GM12872 (cell line): ENCODE measurements around the gene MYBPHL.

Experiments used
- CTCF ChIP-seq: IDR thresholded peaks from 3 replicates; pipeline ENCODE4 v1.5.1; 2011; ENCODE audit warnings: low read depth, mild to moderate bottlenecking, low read length, moderate library complexity; ENCODE audit not compliant: insufficient read depth

Gene MYBPHL

DNA sequence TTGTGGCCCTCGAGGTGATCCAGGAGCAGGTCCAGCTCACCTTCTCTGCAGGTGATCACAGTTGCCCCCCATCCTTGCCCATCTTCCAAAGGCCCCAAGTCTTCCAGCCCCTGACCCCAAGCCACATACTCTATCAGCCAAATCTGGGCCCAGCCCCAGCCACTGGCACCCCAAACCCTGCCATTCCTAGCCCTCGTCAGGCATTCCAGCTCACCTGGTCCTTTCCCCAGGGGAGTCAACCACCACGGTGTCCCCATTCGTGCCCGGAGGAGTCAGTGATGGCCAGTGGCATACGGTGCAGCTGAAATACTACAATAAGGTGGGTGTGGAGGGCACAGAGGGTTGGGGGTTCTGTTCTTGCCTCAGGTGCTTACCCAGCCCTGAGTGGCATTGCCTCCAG lies 45.2 kb downstream of the MYBPHL start:
- TF ChIP-seq CTCF, result no peak

DNA sequence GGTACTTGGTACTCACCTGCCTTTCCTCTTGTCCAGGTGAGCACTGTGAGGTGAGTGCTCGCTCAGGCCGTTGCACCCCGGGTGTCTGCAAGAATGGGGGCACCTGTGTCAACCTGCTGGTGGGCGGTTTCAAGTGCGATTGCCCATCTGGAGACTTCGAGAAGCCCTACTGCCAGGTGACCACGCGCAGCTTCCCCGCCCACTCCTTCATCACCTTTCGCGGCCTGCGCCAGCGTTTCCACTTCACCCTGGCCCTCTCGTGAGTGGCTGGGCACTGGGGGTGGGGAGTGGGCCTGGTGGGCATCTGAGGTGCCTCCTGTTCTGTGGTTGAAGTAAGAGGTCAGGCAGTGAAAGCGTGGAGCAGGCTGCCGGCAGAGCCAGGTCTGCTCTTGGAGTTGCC lies 45.8 kb downstream of the MYBPHL start:
- TF ChIP-seq CTCF, result no peak

DNA sequence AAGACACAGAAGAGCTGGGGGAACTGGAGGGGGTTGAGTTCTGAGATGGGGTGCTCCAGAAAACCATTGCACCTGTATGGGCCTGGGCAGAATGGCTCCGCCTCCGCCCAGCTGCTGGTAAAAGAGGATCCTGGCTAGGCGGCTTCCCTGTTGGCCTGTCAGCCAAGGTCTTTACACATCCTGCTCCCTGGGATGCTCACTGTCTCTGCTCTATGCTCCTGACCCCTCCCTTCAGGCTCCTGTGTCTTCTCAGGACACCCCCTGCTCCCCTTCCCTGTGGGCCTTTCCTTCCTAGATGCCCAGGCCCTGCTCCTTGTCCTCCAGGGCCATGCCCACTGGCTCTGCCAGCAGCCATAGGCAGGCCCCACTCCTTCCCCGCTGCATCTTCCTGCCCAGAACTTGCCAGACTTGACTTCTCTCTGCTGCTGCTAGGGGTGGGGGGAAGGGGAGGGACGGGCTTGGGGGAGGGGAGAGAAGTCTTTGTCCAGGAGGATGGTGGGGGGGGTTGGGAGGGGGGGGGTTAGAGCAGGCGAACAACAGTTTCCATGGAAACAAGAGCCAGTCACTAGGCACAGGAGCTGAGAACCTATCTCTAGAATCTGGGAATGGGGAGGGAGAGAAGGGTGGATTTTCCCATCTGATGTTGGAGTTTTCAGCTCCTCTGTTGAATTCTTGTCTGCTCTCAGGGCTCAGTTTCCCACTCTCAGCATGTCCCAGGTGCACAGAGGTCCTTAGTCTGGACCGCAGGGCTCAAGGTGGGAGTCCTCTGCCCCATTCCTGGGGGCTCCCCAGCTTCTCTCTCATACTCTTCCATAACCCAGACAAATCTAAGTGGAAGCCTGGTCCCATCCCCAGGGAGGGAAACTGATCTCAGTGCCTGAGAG lies 46.9 kb downstream of the MYBPHL start:
- no peak for TF ChIP-seq CTCF

GRCh38 chr1:109258481-109259466 lies 48.0 kb downstream of the MYBPHL start:
- no peak for TF ChIP-seq CTCF

DNA sequence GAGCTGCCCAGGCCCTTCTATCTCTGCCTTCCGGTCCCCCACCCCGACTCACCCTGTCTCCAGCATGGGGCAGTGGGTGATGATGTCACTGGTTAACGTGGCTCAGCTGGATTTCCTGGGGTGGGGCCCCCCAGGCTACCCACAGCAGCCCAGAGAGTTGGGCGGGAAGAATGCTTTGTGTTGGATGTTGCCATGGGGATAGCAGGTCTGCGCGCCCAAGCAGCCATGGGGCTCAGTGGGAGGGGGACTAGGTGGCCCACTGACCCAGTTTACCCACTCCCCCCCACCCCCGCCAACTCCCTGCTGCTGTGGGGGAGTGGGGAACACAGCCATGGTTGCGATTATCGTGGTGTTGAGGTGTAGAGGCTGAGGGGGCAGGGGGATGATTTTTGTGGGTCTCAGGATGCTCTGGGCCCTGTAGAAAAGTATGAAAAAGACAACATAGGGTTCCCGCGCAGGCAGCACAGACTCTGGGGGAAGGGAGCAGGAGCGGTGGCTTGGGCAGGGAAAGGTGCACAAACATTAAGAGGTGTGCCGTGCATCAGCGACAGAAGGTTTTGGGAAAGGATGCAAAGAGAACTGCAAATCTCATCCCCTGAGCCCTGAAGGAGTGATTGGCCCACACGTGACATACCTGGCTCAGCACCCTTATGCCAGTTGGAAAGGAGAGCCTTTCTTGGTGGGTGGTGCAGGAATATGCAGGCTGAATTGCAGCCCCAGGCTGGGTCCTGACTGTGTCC lies 49.0 kb downstream of the MYBPHL start:
- no peak for TF ChIP-seq CTCF

DNA sequence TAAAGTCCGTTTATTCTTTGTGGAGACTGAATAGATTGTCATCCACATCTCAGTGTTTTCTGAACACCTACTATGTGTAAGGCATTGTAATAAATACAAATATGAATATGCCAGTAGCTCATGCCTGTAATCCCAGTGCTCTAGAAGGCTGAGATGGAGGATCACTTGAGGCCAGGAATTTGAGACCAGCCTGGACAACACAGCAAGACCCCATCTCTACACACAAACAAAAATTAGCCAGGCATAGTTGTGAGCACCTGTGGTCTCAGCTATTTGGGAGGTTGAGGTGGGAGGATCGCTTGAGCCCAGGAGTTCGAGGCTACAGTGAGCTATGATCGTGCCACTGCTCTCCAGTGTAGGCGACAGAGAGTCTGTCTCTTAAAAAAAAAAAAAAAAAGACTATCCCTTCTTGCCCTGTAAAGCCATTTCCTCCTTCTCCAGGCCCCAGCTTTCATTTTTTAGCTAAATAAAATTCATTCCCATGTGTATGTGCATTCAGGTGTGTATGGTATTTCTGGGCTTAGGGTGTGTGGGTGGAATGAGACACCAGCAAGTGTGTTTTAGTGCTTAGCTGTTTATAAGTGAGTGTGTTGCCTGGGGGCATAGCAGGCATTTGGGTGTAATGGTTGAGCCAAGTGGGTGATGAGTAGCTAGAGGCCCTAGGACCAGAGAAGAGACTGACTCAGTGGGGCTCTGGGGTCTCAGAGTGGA lies 49.7 kb downstream of the MYBPHL start:
- no peak for TF ChIP-seq CTCF
